T-helper 1 cell treated with Interleukin-12 subunit alpha and Interleukin-12 subunit beta and Interleukin-4 antibody, amounts not matched to agents 30 ng/mL and 1 ng/mL, for 36 hours (primary cell): ENCODE measurements around the gene AGTPBP1. TPM values are rescaled to one million over a fixed set of nuclear protein-coding genes. Genes with fewer than 3 reads are reported as not detected.

ENCODE experiments used
- intact Hi-C: fragments of 100-400 bp; cut with micrococcal nuclease; formaldehyde crosslinking; loops from one replicate; pipeline ENCODE4 v1.15.1; 2024
- total RNA-seq: library from RNA; stranded (reverse); gene quantifications from 2 replicates; pipeline ENCODE4 v1.2.3, GENCODE V29; 2022

The AGTPBP1 gene
- total RNA-seq, 1 donor from 2014 or later, result 29.2 TPM

DNA sequence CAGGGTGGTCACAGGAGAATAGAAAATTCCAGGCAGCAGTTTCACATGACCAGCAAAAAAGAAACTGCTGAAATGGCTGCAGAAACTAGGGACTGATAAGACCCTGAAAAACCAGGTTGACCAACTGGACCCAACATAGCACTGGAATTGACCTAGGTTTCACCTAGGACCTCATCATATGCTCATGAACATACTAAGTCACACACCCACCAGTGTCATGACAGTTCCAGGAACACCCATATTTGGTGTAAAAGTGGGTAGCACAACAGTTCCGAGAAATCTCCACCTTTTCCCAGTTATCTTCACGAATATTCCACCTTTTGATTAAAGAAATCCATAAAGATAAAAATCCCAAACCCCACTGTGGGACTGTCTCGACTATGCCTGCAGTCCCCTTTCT is 182.2 kb downstream of the AGTPBP1 start:
- intact Hi-C loops, result no loop called here

GRCh38 chr9:85554349-85554748 is 187.4 kb downstream of the AGTPBP1 start:
- intact Hi-C loops, result no loop called here

- intact Hi-C loops, result no loop called here
Measured at GRCh38 chr9:85553475-85553874, 188.3 kb downstream of the AGTPBP1 start.

- intact Hi-C loops, result no loop called here
Measured at GRCh38 chr9:85547599-85547998, 194.2 kb downstream of the AGTPBP1 start.

DNA sequence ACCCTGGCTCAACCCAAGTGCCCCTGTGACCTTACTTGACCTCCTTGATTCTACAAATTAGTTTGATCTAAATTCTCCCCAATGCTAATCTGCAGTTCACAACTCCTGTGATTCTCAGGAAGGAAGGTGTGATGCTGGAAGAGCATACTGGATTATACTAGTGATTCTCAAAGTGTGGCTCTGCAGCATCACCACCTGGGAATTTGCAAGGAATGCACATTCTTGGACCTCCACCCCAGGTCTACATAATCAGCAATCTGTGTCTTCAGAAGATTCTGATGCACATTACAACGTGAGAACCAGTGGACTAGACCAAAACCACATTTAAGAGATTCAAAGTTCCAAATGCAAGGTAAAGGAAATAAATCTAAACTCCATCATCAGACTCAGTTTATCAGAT is 198.6 kb downstream of the AGTPBP1 start:
- intact Hi-C loops, result no loop called here

GRCh38 chr9:85541876-85542275 is 199.9 kb downstream of the AGTPBP1 start:
- intact Hi-C loops, result no loop called here

DNA sequence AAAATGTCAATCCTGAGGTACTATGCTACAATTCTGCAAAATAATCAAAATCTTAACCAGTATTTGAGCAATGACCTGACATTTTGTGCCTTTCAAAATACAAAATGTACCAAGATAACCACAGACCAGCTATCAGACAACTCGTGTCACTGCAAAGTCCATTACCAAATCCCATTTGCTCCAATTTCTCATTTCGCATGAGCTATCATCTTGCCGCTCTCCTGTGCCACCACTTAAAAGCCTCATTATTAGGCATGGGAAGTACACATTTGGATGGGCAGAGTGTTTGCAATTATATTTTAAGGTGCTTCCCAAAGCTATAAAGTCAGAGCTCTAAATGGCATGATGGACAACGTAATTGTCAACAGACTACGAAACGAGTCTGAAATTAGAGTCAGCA is 205.2 kb downstream of the AGTPBP1 start:
- intact Hi-C loops, result no loop called here

DNA sequence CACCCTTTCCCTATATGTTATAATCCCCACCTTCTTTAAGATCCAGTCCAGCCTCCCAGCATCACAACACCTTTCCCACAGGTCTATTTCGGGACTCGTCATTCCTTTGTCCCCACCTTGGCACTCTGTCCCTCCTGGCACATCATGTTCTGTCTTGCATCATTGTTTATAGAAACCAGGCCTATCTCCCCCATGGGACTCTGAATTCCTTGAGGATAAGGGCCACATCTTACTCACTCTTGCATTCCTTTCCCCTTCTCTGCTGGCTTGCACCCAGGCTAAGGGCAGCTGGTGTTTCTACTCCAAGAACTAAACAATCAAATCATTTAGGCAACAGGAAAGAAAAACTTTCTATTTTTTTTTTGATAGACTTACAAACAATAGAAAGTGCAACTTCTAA is 205.7 kb downstream of the AGTPBP1 start:
- intact Hi-C loops, result no loop called here

GRCh38 chr9:85534340-85534739 is 207.4 kb downstream of the AGTPBP1 start:
- intact Hi-C loops, result no loop called here

DNA sequence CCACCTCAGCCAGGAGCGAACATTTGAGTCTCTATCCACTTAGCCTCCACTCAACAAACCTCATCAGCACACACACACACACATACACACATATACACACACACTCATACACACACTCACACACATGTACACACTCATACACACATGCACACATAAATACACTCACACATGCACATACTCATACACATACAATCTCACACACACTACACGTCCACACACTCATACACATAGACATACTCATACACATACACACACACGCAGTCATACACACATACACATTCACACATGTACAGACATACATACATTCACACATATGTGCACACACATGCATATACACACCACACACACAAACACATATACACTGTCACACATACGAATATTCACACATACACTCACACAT is 208.2 kb downstream of the AGTPBP1 start:
- intact Hi-C loops, result no loop called here

- intact Hi-C loops, result no loop called here
Measured at GRCh38 chr9:85530721-85531120, 211.0 kb downstream of the AGTPBP1 start.

- intact Hi-C loops, result no loop called here
Measured at GRCh38 chr9:85528607-85529006, 213.1 kb downstream of the AGTPBP1 start.

GRCh38 chr9:85528142-85528541 is 213.6 kb downstream of the AGTPBP1 start:
- intact Hi-C loops, result no loop called here

GRCh38 chr9:85527331-85528020 is 214.3 kb downstream of the AGTPBP1 start:
- intact Hi-C loops, result no loop called here

GRCh38 chr9:85524531-85524930 is 217.2 kb downstream of the AGTPBP1 start:
- intact Hi-C loops, result no loop called here

GRCh38 chr9:85523202-85523601 is 218.6 kb downstream of the AGTPBP1 start:
- intact Hi-C loops, result no loop called here

- intact Hi-C loops, result no loop called here
Measured at GRCh38 chr9:85522459-85523092, 219.2 kb downstream of the AGTPBP1 start.

DNA sequence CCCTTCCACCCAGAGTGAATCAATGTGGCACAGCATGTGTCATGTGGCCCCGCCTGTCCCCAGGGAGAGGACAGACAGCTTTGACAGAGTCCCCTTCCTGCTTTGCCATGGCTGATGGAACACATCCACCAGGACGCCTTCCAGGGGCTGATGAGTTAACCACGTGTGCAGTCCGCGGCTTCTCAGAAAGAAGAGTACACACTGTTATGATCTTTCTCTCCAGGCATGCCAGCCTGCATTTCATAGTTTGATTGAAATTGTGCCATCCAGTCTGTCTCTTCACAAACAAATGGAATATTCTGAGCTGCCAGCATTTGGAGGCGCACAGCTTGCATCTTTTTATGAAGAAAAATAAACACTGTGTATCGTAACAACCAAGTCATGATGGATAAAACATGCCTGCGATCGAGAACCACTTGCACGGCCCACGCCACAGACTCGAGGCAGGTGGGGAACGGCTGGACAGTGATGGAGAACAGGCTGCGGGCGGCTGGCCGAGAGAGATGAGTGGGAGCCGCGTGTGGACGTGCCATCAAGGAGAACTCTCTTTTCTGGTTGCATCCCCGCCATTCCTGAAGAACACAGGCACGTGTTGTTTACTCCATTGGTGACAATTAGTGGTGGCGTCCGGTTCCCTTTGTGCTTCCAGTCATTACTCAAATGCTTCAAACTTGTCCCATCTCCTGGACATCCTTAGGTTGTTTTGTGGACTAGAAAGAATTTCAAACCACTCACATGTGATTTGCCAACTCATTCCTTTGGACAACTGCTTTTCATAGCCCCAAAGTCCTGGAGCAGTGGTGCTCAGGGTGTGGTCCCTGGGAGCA is 220.2 kb downstream of the AGTPBP1 start:
- intact Hi-C loops, result no loop called here

DNA sequence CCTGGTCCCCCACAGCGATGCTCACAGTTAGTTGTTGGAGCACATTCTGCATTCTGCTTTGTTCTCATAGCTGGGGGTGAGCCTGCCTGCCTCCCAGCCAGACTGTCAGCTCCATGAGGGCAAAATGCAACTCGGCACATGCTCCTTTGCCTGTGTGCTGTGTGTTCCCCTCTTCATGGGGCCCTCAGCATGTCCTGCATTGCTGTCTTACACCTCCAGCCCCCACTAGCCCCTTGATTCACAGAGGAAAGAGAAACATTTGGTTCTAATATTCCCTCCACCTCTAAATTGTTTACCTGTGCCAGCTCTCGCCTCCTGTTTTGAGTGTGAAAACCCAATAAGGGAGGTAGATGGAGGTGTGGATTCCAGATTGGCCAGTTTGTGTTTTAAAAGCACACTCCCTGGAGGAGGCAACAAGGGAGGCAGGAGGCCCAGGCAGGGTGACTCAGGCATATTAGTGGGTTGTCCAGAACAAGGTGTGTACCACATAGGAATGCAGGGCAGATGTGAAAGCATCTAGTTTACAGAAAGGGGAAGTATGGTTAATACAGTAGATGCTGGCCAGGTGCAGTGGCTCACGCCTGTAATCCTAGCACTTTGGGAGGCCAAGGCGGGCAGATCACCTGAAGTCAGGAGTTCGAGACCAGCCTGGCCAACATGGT is 224.6 kb downstream of the AGTPBP1 start:
- intact Hi-C loops, result no loop called here

DNA sequence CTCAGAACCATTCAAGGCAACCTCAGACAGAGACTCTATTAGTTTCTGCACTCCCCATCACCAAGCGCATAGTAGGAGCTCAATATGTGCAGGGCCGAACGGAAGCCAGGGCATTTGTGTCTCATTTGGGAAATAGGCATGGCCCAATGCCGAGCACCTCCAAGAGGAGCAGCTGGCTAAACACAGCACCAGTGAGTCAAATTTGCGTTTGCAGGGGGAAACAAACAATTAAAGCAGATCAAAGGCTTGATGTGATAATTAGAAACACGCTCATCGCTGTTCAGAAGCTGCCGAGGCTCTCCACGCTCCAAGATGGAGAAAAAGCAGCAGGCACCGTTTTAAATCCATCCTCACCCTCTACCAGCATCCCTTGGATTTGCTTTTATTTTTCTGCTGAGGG is 225.3 kb downstream of the AGTPBP1 start:
- intact Hi-C loops, result no loop called here

- intact Hi-C loops, result no loop called here
Measured at GRCh38 chr9:85515021-85515420, 226.7 kb downstream of the AGTPBP1 start.

- intact Hi-C loops, result no loop called here
Measured at GRCh38 chr9:85514256-85514655, 227.5 kb downstream of the AGTPBP1 start.
